KOPT-K1 (cell line): ENCODE data around the gene GUCY2D.

Experiments used
- H3K27ac ChIP-seq: fragments of 200-600 bp; sonication (generic); 2 replicates; pipeline ENCODE4 v1.5.1; 2016; ENCODE audit warnings: antibody characterized with exemption, mild to moderate bottlenecking, low read depth, low read length; ENCODE audit not compliant: poor library complexity, severe bottlenecking
- H3K36me3 ChIP-seq: fragments of 200-600 bp; sonication (generic); 2 replicates; pipeline ENCODE4 v1.5.1; 2017; ENCODE audit warnings: antibody characterized with exemption, mild to moderate bottlenecking, low read length, moderate library complexity; ENCODE audit not compliant: insufficient read depth
- H3K9me3 ChIP-seq: fragments of 200-600 bp; sonication (generic); 2 replicates; pipeline ENCODE4 v1.5.1; 2017; ENCODE audit warnings: antibody characterized with exemption, low read length, mild to moderate bottlenecking; ENCODE audit not compliant: insufficient read depth, poor library complexity, severe bottlenecking

Gene GUCY2D

GRCh38 chr17:8041979-8042378 lies 39.6 kb downstream of the GUCY2D start:
- no peak overlapping the region for H3K27ac ChIP-seq
- H3K36me3 ChIP-seq = no peaks in the 10 kb centered on the region
- H3K9me3 ChIP-seq = no peaks in the 10 kb centered on the region

GRCh38 chr17:8044819-8045810 lies 42.7 kb downstream of the GUCY2D start:
- Histone ChIP-seq H3K9me3 (no peaks in the 10 kb centered on the region), H3K36me3 (no peaks in the 10 kb centered on the region), H3K27ac (no peak overlapping the region)

- no peaks in the 10 kb centered on the region for H3K9me3 ChIP-seq
- no peaks in the 10 kb centered on the region for H3K36me3 ChIP-seq
- H3K27ac ChIP-seq = no peak overlapping the region
These were observed 44.0 kb downstream of the GUCY2D start for GRCh38 chr17:8046306-8046928.

GRCh38 chr17:8046929-8047768 lies 44.7 kb downstream of the GUCY2D start:
- no peaks in the 10 kb centered on the region for H3K36me3 ChIP-seq

GRCh38 chr17:8047769-8048110 lies 45.3 kb downstream of the GUCY2D start:
- H3K27ac ChIP-seq = no peak overlapping the region
- H3K9me3 ChIP-seq = no peaks in the 10 kb centered on the region
- H3K36me3 ChIP-seq = no peaks in the 10 kb centered on the region

More at GRCh38 chr17:8046929-8047768, 44.7 kb downstream of the GUCY2D start:
- H3K9me3 ChIP-seq = no peaks in the 10 kb centered on the region
- no peak overlapping the region for H3K27ac ChIP-seq

- Histone ChIP-seq H3K27ac (no peak overlapping the region), H3K36me3 (no peaks in the 10 kb centered on the region), H3K9me3 (no peaks in the 10 kb centered on the region)
These were observed 45.8 kb downstream of the GUCY2D start for GRCh38 chr17:8048236-8048635.

GRCh38 chr17:8048736-8049135 lies 46.3 kb downstream of the GUCY2D start:
- no peak overlapping the region for H3K27ac ChIP-seq
- no peaks in the 10 kb centered on the region for H3K36me3 ChIP-seq
- H3K9me3 ChIP-seq = no peaks in the 10 kb centered on the region

- no peaks in the 10 kb centered on the region for H3K36me3 ChIP-seq
- H3K9me3 ChIP-seq = no peaks in the 10 kb centered on the region
- no peak overlapping the region for H3K27ac ChIP-seq
These were observed 49.4 kb downstream of the GUCY2D start for GRCh38 chr17:8051831-8052230.

- Histone ChIP-seq H3K9me3 (no peaks in the 10 kb centered on the region), H3K27ac (no peak overlapping the region), H3K36me3 (no peaks in the 10 kb centered on the region)
These were observed 50.1 kb downstream of the GUCY2D start for GRCh38 chr17:8052256-8053252.

GRCh38 chr17:8053600-8053999 lies 51.2 kb downstream of the GUCY2D start:
- H3K9me3 ChIP-seq = no peaks in the 10 kb centered on the region
- no peak overlapping the region for H3K27ac ChIP-seq
- no peaks in the 10 kb centered on the region for H3K36me3 ChIP-seq

GRCh38 chr17:8055851-8056231 lies 53.4 kb downstream of the GUCY2D start:
- no peak overlapping the region for H3K27ac ChIP-seq
- H3K36me3 ChIP-seq = no peaks in the 10 kb centered on the region

GRCh38 chr17:8056232-8056975 lies 54.0 kb downstream of the GUCY2D start:
- Histone ChIP-seq H3K27ac (no peak overlapping the region), H3K36me3 (no peaks in the 10 kb centered on the region), H3K9me3 (no peaks in the 10 kb centered on the region)

More at GRCh38 chr17:8055851-8056231, 53.4 kb downstream of the GUCY2D start:
- no peaks in the 10 kb centered on the region for H3K9me3 ChIP-seq

GRCh38 chr17:8056976-8057625 lies 54.7 kb downstream of the GUCY2D start:
- H3K36me3 ChIP-seq = no peaks in the 10 kb centered on the region
- no peak overlapping the region for H3K27ac ChIP-seq
- H3K9me3 ChIP-seq = no peaks in the 10 kb centered on the region
